Gastrocnemius medialis (tissue), 4 donors: ENCODE results near the gene ABCC12. TPM values are rescaled to one million over a fixed set of nuclear protein-coding genes. Genes with fewer than 3 reads are reported as not detected.

ENCODE experiments used
- total RNA-seq, 4 donors: library from RNA; depleted of rRNA; stranded (reverse); fragments of >200 nt; gene quantifications; one replicate each; pipeline versions ENCODE4 v1.1.0 to v1.2.3, GENCODE V29; 2016

The ABCC12 gene
- total RNA-seq, 4 donors from 2014 or later, result 0.15 to 0.40 (median 0.16) TPM; not detected in 1

Other genes with a start within 250 kb of the ABCC12 start
- gene LONP2, start 88.3 kb upstream of the ABCC12 start, total RNA-seq, result 10 to 100 TPM; 33.8 to 45.2 (median 42.4) TPM
- under 1 TPM in 1 of 4 donors, not detected in 3; 0.13 TPM for gene ABCC11, start 91.5 kb upstream of the ABCC12 start, total RNA-seq
- gene SIAH1, start 229.4 kb upstream of the ABCC12 start, total RNA-seq, result 10 to 100 TPM; 19.9 to 21.0 (median 20.1) TPM